Caco-2 (cell line): ENCODE data around the gene GAK. TPM values are rescaled to one million over a fixed set of nuclear protein-coding genes. Genes with fewer than 3 reads are reported as not detected.

ENCODE experiments used
- BruUV-seq: library from RNA; stranded (reverse); fragments of 400-500 nt; replicated peaks from 2 replicates; lab custom pipeline; 2021; lab: Mats Ljungman, UMichigan
- CTCF ChIA-PET: fragments of 300-600 bp; sonication (Branson Sonifier 250); formaldehyde crosslinking; loops from one replicate; lab custom pipeline; 2022; ENCODE audit warnings: antibody characterized with exemption; lab: Charles Lee
- POLR2A ChIA-PET: fragments of 300-600 bp; sonication (Branson Sonifier 250); formaldehyde crosslinking; loops from one replicate; lab custom pipeline; 2022; ENCODE audit warnings: antibody characterized with exemption; lab: Charles Lee
- DNase-seq, 2 experiments: peaks; one replicate each; pipeline versions ENCODE4 v3.0.0 to v3.0.0-alpha.2; 2020 to 2022
- H3K27me3 ChIP-seq: replicated peaks from 2 replicates; pipeline ENCODE4 v1.6.0; 2011; ENCODE audit warnings: low read length; ENCODE audit not compliant: control insufficient read depth, insufficient read depth
- H3K36me3 ChIP-seq: 2 replicates; pipeline ENCODE4 v1.5.1; 2011; ENCODE audit warnings: low read length; ENCODE audit not compliant: control insufficient read depth, insufficient read depth
- H3K4me1 ChIP-seq: fragments of 250-450 bp; sonication (Bioruptor Pico); 2 replicates; pipeline ENCODE4 v1.5.1; 2020; ENCODE audit warnings: mild to moderate bottlenecking
- H3K4me3 ChIP-seq: 2 replicates; pipeline ENCODE4 v1.5.1; 2011; ENCODE audit warnings: low read depth, mild to moderate bottlenecking, control low read depth, low read length
- H3K9me3 ChIP-seq: fragments of 250-450 bp; sonication (Bioruptor Pico); 2 replicates; pipeline ENCODE4 v1.5.1; 2020; ENCODE audit warnings: mild to moderate bottlenecking, moderate library complexity
- H3K27ac Mint-ChIP-seq: one replicate; pipeline ENCODE4 v1.8.0; 2022; ENCODE audit warnings: mixed read lengths; ENCODE audit not compliant: unreplicated experiment
- H3K27me3 Mint-ChIP-seq: one replicate; pipeline ENCODE4 v1.8.0; 2022; ENCODE audit warnings: mixed read lengths; ENCODE audit not compliant: insufficient read depth, unreplicated experiment
- H3K36me3 Mint-ChIP-seq: one replicate; pipeline ENCODE4 v1.8.0; 2022; ENCODE audit warnings: mild to moderate bottlenecking, mixed read lengths; ENCODE audit not compliant: insufficient read depth, unreplicated experiment
- H3K4me1 Mint-ChIP-seq: one replicate; pipeline ENCODE4 v1.8.0; 2022; ENCODE audit warnings: low read depth, mixed read lengths; ENCODE audit not compliant: unreplicated experiment
- H3K4me3 Mint-ChIP-seq: one replicate; pipeline ENCODE4 v1.8.0; 2022; ENCODE audit warnings: mild to moderate bottlenecking, moderate library complexity, mixed read lengths; ENCODE audit not compliant: unreplicated experiment
- H3K9me3 Mint-ChIP-seq: one replicate; pipeline ENCODE4 v1.8.0; 2022; ENCODE audit warnings: mixed read lengths; ENCODE audit not compliant: unreplicated experiment
- intact Hi-C: fragments of 100-400 bp; cut with micrococcal nuclease; formaldehyde crosslinking; loops from one replicate; pipeline ENCODE4 v1.10.0; 2022; ENCODE audit not compliant: unreplicated experiment
- total RNA-seq: library from RNA; stranded (reverse); gene quantifications from 2 replicates; pipeline ENCODE4 v1.2.3, GENCODE V29; 2022
- TF ChIP-seq, protein P1 (sequence below), 2 experiments: fragments of 200-600 bp in 1 of 2; IDR thresholded peaks; 1 replicate in 1 of 2; 2 replicates in 1 of 2; pipeline versions ENCODE4 v1.5.1 to v1.8.0; 2011 to 2022; ENCODE audit warnings: antibody characterized with exemption in 1 of 2, control low read depth in 1 of 2, inconsistent platforms in 1 of 2, low read depth in 1 of 2, low read length in 1 of 2, mild to moderate bottlenecking in 1 of 2, moderate library complexity in 1 of 2; ENCODE audit not compliant: insufficient read depth in 1 of 2, severe bottlenecking in 1 of 2, unreplicated experiment in 1 of 2

The GAK gene
- total RNA-seq, 1 experiment from 2014 or later: 126 TPM

DNA sequence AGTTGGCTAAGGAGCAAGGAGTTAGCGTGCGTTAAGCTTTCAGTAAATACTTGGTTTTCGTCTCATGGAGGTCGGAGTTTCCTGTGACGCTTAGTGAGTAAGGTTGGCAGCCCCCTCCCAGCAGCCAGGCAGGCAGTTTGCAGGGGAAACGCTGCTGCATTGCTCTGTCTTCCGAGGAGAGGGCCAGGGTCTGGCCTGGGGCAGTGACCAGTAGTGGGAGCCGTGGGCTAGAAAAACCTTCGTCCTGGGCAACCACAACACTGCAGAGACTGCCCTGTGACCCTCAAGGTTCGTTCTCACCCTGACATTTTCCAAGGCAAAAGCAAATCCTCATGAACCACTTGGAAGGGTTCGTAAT, 576 bp upstream of the GAK start:
- peaks cover 10% of the 10 kb centered on the region for H3K4me1 Mint-ChIP-seq
- ChIA-PET CTCF (interaction anchor here (0.7 to 1.2 kb wide), 5 partner anchors 54 to 761 kb away, joined by 3 to 11 read pairs (median 3); partner anchors contain the start of genes FGFRL1 and IDUA), POLR2A (interaction anchor here (0.6 to 1.4 kb wide), 5 partner anchors 16 to 936 kb away, joined by 3 to 10 read pairs (median 5); partner anchors contain the start of gene IDUA)
- DNase-seq: peak in 1 of 2 experiments; percentile 55
- peak overlapping the region; percentile 92 for H3K27ac Mint-ChIP-seq
- Histone ChIP-seq H3K4me3 (peak overlapping the region; percentile 60), H3K4me1 (peaks cover 11% of the 10 kb centered on the region), H3K36me3 (no peaks in the 10 kb centered on the region), H3K9me3 (no peaks in the 10 kb centered on the region), H3K27me3 (no peaks in the 10 kb centered on the region)
- H3K36me3 Mint-ChIP-seq: peaks cover 21% of the 10 kb centered on the region
- intact Hi-C loops: loop anchor here (5.0 kb wide), 2 partner anchors 40 to 60 kb away; partner anchors contain the start of genes DGKQ and SLC26A1
- H3K9me3 Mint-ChIP-seq: no peaks in the 10 kb centered on the region
- BruUV-seq: TSS peak; percentile 75
- TF ChIP-seq, protein P1, sequence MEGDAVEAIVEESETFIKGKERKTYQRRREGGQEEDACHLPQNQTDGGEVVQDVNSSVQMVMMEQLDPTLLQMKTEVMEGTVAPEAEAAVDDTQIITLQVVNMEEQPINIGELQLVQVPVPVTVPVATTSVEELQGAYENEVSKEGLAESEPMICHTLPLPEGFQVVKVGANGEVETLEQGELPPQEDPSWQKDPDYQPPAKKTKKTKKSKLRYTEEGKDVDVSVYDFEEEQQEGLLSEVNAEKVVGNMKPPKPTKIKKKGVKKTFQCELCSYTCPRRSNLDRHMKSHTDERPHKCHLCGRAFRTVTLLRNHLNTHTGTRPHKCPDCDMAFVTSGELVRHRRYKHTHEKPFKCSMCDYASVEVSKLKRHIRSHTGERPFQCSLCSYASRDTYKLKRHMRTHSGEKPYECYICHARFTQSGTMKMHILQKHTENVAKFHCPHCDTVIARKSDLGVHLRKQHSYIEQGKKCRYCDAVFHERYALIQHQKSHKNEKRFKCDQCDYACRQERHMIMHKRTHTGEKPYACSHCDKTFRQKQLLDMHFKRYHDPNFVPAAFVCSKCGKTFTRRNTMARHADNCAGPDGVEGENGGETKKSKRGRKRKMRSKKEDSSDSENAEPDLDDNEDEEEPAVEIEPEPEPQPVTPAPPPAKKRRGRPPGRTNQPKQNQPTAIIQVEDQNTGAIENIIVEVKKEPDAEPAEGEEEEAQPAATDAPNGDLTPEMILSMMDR (IDR thresholded peaks at IDR 0.05; ENCODE audit: insufficient read depth in 1 of 2, low read depth in 1 of 2, low read length in 1 of 2, severe bottlenecking in 1 of 2, unreplicated experiment in 1 of 2): peak in 1 of 2 experiments; percentile 52
- H3K4me3 Mint-ChIP-seq: peak overlapping the region; percentile 86
- H3K27me3 Mint-ChIP-seq: no peaks in the 10 kb centered on the region

DNA sequence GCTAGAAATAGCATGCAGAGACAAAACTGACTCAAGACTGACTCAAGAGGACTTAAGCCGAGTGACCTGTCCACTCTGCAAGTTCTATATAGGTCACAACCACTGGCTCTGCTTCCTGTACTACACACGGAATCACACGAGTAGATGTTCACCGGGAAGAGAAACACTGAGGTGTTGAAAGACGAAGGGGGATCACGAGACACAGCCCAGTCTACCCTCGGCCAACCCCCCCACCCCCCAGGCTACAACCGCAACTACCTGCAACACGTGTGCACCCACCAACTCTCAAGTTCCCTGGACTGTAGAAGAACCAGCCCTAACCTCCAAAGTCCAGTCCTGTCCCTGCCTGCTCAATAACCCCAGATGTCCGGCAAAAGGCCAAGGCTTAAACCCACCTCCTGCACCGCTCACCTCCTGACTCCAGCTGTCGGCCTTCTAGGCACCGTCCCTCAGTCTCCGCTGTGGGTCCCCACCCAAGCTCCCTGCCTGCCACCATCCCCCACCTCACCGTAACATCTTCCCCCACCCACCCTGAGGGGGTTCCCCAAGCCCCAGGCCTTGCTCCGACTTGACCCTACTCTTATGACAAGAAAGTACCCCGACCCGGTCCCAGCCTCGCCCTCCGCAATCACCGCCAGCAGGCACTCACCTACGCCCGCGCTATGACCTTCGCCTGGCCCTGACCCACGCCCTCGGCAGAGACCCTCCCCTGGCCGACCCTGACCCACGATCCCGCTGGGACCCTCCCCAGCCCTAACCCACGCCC, 739 bp downstream of the GAK start:
- Histone ChIP-seq H3K27me3 (no peaks in the 10 kb centered on the region), H3K4me3 (peak overlapping the region; percentile 82), H3K4me1 (peaks cover 11% of the 10 kb centered on the region), H3K9me3 (no peaks in the 10 kb centered on the region), H3K36me3 (no peaks in the 10 kb centered on the region)
- H3K27me3 Mint-ChIP-seq: no peaks in the 10 kb centered on the region
- TF ChIP-seq, protein P1 (IDR thresholded peaks at IDR 0.05; ENCODE audit: insufficient read depth in 1 of 2, low read depth in 1 of 2, low read length in 1 of 2, severe bottlenecking in 1 of 2, unreplicated experiment in 1 of 2): no peak
- no TSS peak for BruUV-seq
- DNase-seq: peak in 1 of 2 experiments; percentile 13
- peak overlapping the region; percentile 92 for H3K27ac Mint-ChIP-seq
- peak overlapping the region; percentile 86 for H3K4me3 Mint-ChIP-seq
- ChIA-PET CTCF (interaction anchor here (1.2 kb wide), 1 partner anchor 56 kb away, joined by 11 read pairs; the partner anchor contains the start of gene IDUA), POLR2A (interaction anchor here (1.1 to 1.4 kb wide), 4 partner anchors 17 to 62 kb away, joined by 3 to 10 read pairs (median 4); partner anchors contain the start of genes IDUA and SLC26A1)
- peaks cover 11% of the 10 kb centered on the region for H3K4me1 Mint-ChIP-seq
- intact Hi-C loops: loop anchor here (5.0 kb wide), 2 partner anchors 41 to 61 kb away; partner anchors contain the start of genes DGKQ and SLC26A1
- H3K9me3 Mint-ChIP-seq: no peaks in the 10 kb centered on the region
- H3K36me3 Mint-ChIP-seq: peaks cover 21% of the 10 kb centered on the region

DNA sequence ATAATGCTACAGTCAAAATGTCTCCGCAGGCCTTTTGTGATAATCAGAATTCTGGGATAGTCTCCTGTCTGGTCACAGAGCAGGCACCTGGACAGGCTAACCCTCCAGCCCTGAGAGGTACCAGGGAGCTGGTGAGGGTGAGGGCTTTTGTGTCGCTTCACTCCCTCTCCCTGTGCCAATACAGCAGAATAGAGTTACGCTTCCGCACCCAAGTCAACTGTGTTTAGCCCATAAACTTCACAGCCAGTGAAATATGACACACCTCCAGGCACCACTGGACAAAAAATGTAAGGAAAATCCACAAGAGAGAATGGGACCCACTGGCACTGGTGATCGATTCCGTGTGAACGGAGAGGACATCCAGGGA, 1.3 kb downstream of the GAK start:
- Mint-ChIP-seq H3K4me3 (peak overlapping the region; percentile 86), H3K27me3 (no peaks in the 10 kb centered on the region), H3K36me3 (peaks cover 21% of the 10 kb centered on the region), H3K9me3 (no peaks in the 10 kb centered on the region), H3K27ac (peak overlapping the region; percentile 92), H3K4me1 (peaks cover 16% of the 10 kb centered on the region)
- BruUV-seq: TSS peak; percentile 60
- DNase-seq: no peak
- intact Hi-C loops: loop anchor here (5.0 kb wide), 2 partner anchors 41 to 61 kb away; partner anchors contain the start of genes DGKQ and SLC26A1
- Histone ChIP-seq H3K27me3 (no peaks in the 10 kb centered on the region), H3K9me3 (no peaks in the 10 kb centered on the region), H3K36me3 (no peaks in the 10 kb centered on the region), H3K4me1 (peaks cover 11% of the 10 kb centered on the region), H3K4me3 (peak overlapping the region; percentile 82)
- ChIA-PET CTCF (no interaction called here), POLR2A (interaction anchor here (1.1 kb wide), 1 partner anchor 63 kb away, joined by 4 read pairs; the partner anchor contains the start of gene SLC26A1)
- TF ChIP-seq, protein P1 (IDR thresholded peaks at IDR 0.05; ENCODE audit: insufficient read depth in 1 of 2, low read depth in 1 of 2, low read length in 1 of 2, severe bottlenecking in 1 of 2, unreplicated experiment in 1 of 2): no peak
